Smooth muscle cell (in vitro differentiated cells): ENCODE measurements around the gene ANXA11. TPM values are rescaled to one million over a fixed set of nuclear protein-coding genes. Genes with fewer than 3 reads are reported as not detected.
A peak's percentile ranks its signal among the peaks of the same experiment; 100 is the strongest.
"Not testable (repeated sequence)": the region's sequence is repeated elsewhere in the genome, so short reads cannot be mapped to it uniquely, and the experiment has no call there.

Experiments
- DNase-seq: peaks from one replicate; lab custom pipeline; 2025; ENCODE audit not compliant: unreplicated experiment; lab: John Stamatoyannopoulos, UW
- H2AFZ ChIP-seq: fragments of 200-600 bp; sonication (generic); 2 replicates; pipeline ENCODE4 v1.6.0; 2016; ENCODE audit warnings: antibody characterized with exemption, low read depth, mild to moderate bottlenecking
- H3F3A ChIP-seq: fragments of 200-600 bp; sonication (generic); 2 replicates; pipeline ENCODE4 v1.6.0; 2017; ENCODE audit warnings: antibody characterized with exemption, low read depth
- H3K27ac ChIP-seq: fragments of 200-600 bp; sonication (generic); 2 replicates; pipeline ENCODE4 v1.5.1; 2016; ENCODE audit warnings: low read depth, mild to moderate bottlenecking
- H3K27me3 ChIP-seq: fragments of 200-600 bp; sonication (generic); 2 replicates; pipeline ENCODE4 v1.6.1; 2016; ENCODE audit warnings: low read depth, mild to moderate bottlenecking
- H3K36me3 ChIP-seq: fragments of 200-600 bp; sonication (generic); 2 replicates; pipeline ENCODE4 v1.5.1; 2016; ENCODE audit warnings: low read depth
- H3K4me1 ChIP-seq: fragments of 200-600 bp; sonication (generic); 2 replicates; pipeline ENCODE4 v1.5.1; 2016; ENCODE audit warnings: low read depth
- H3K4me2 ChIP-seq: fragments of 200-600 bp; sonication (generic); 2 replicates; pipeline ENCODE4 v1.6.0; 2016; ENCODE audit warnings: mild to moderate bottlenecking
- H3K4me3 ChIP-seq: fragments of 200-600 bp; sonication (generic); 2 replicates; pipeline ENCODE4 v1.5.1; 2016; ENCODE audit warnings: mild to moderate bottlenecking
- H3K79me2 ChIP-seq: fragments of 200-600 bp; sonication (generic); 2 replicates; pipeline ENCODE4 v1.6.0; 2016; ENCODE audit warnings: low read depth, mild to moderate bottlenecking
- H3K9ac ChIP-seq: fragments of 200-600 bp; sonication (generic); 2 replicates; pipeline ENCODE4 v1.6.0; 2016; ENCODE audit warnings: low read depth
- H3K9me3 ChIP-seq: fragments of 200-600 bp; sonication (generic); replicated peaks from 2 replicates; pipeline ENCODE4 v1.5.1; 2016; ENCODE audit warnings: low read depth
- H4K20me1 ChIP-seq: fragments of 200-600 bp; sonication (generic); 2 replicates; pipeline ENCODE4 v1.6.0; 2016; ENCODE audit warnings: low read depth
- CTCF ChIP-seq: fragments of 200-600 bp; sonication (generic); IDR thresholded peaks from 2 replicates; pipeline ENCODE4 v1.5.1; 2017; ENCODE audit warnings: borderline replicate concordance, mild to moderate bottlenecking, antibody characterized with exemption; ENCODE audit not compliant: insufficient read depth, poor library complexity, severe bottlenecking
- WGBS: methylation state at CpG from one replicate; pipeline ENCODE4 v1.1.7; 2016; ENCODE audit warnings: low lambda C conversion rate; 5-methylcytosine and 5-hydroxymethylcytosine counted together
- polyA plus RNA-seq: library from polyadenylated mRNA; unstranded; fragments of >200 nt; fragmentation: Nextera tagmentation; extraction: Ambion mirVana; gene quantifications from 2 replicates; pipeline ENCODE4 v1.2.1, GENCODE V29; 2016
- total RNA-seq: library from RNA; depleted of rRNA; stranded (reverse); fragments of >200 nt; gene quantifications from 2 replicates; pipeline ENCODE4 v1.2.3, GENCODE V29; 2014

ANXA11 gene
- total RNA-seq (36.6 and 39.5 TPM in 2 replicates), polyA plus RNA-seq (93.4 and 101 TPM in 2 replicates)

- no peak for TF ChIP-seq CTCF
- peaks cover 36% of the 10 kb centered on the region for H4K20me1 ChIP-seq
- H3K4me3 ChIP-seq: peak within 1 kb of the TSS; percentile 92
- 8% methylated on average over 31 of the region's 45 CpGs for WGBS
- no peak for DNase-seq
- peak within 1 kb of the TSS; percentile 91 for H2AFZ ChIP-seq
- peaks cover 5% of the 10 kb centered on the region for H3F3A ChIP-seq
- H3K36me3 ChIP-seq: no peaks in the 10 kb centered on the region
- H3K9ac ChIP-seq: peak within 1 kb of the TSS; percentile 82
- H3K4me2 ChIP-seq: peak within 1 kb of the TSS; percentile 96
- peak within 1 kb of the TSS; percentile 84 for H3K27ac ChIP-seq
- no peaks in the 10 kb centered on the region for H3K27me3 ChIP-seq
- H3K4me1 ChIP-seq: peaks cover 27% of the 10 kb centered on the region
- peaks cover 46% of the 10 kb centered on the region for H3K79me2 ChIP-seq
- no peaks in the 10 kb centered on the region for H3K9me3 ChIP-seq
These were observed at the start of gene ANXA11 for GRCh38 chr10:80205477-80206276. ANXA11 (minus strand) TSS chr10:80205537; CDS start chr10:80172861, 32,676 bp downstream.

- H3K9ac ChIP-seq, H3K36me3 ChIP-seq, H2AFZ ChIP-seq, H3F3A ChIP-seq, H4K20me1 ChIP-seq, DNase-seq, H3K4me3 ChIP-seq, H3K79me2 ChIP-seq, H3K9me3 ChIP-seq, H3K4me1 ChIP-seq, H3K4me2 ChIP-seq, H3K27me3 ChIP-seq, H3K27ac ChIP-seq: not testable (repeated sequence)
- WGBS: no CpG with 5 or more reads among the region's 2 CpGs
These were observed 49.4 kb upstream of the ANXA11 start for GRCh38 chr10:80254726-80255125.

GRCh38 chr10:80253963-80254271 is 48.6 kb upstream of the ANXA11 start:
- WGBS: 54% methylated on average over 1 of the region's 1 CpG
- not testable (repeated sequence) for H3K4me2 ChIP-seq, H3K9me3 ChIP-seq, H4K20me1 ChIP-seq, H3F3A ChIP-seq, H2AFZ ChIP-seq, H3K79me2 ChIP-seq, H3K4me1 ChIP-seq, H3K9ac ChIP-seq, H3K27me3 ChIP-seq, H3K27ac ChIP-seq, H3K36me3 ChIP-seq, DNase-seq, H3K4me3 ChIP-seq

GRCh38 chr10:80253266-80253962 is 48.1 kb upstream of the ANXA11 start:
- Histone ChIP-seq H2AFZ (no peak overlapping the region), H3K9me3 (no peaks in the 10 kb centered on the region), H3F3A (no peaks in the 10 kb centered on the region), H4K20me1 (no peaks in the 10 kb centered on the region), H3K27me3 (no peaks in the 10 kb centered on the region), H3K4me3 (no peak overlapping the region), H3K79me2 (no peaks in the 10 kb centered on the region), H3K27ac (no peak overlapping the region), H3K9ac (no peak overlapping the region), H3K4me2 (no peak overlapping the region), H3K4me1 (no peaks in the 10 kb centered on the region), H3K36me3 (no peaks in the 10 kb centered on the region)
- DNase-seq: no peak
- TF ChIP-seq CTCF: no peak
- 91% methylated on average over 5 of the region's 5 CpGs for WGBS
